GM23248 (cell line): Measurements from ENCODE around the gene MPP1.

Experiments
- EZH2 ChIP-seq: fragments of 200-600 bp; sonication (generic); IDR thresholded peaks from 2 replicates; pipeline ENCODE4 v1.6.1; 2018; ENCODE audit warnings: antibody characterized with exemption, mild to moderate bottlenecking; ENCODE audit not compliant: insufficient read depth, poor library complexity, severe bottlenecking
- EZH2phosphoT487 ChIP-seq: fragments of 200-600 bp; sonication (generic); IDR thresholded peaks from 2 replicates; pipeline ENCODE4 v1.6.1; 2018; ENCODE audit warnings: antibody characterized with exemption, moderate library complexity, mild to moderate bottlenecking, low read depth; ENCODE audit not compliant: insufficient read depth

DNA sequence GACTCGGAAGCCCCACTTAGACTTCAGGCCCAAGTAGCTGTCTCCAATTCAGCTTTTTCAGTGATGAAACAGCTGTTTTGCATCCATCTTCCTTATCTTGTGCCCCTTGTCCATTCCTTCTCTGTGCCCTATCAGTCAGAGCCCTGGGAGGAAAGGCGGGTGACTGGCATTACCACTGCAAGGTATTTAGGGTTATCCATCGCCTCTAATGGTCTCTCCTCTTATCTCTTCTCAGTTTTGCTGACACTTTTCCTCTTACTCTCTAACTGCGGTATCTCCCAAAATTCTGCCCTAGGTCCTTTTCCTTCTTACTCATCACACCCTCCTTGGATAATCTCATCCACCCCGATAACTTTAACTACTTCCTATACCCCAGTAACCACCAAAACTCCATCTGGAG, 68.1 kb downstream of the MPP1 start:
- no peak for TF ChIP-seq EZH2phosphoT487
- no peak for TF ChIP-seq EZH2
